SK-N-SH treated with all-trans-retinoic acid at 6 μM for 48 hours (cell line): ENCODE data around the gene ASTN2.

ENCODE experiments used
- ATAC-seq: fragments of 200-7000 bp; cut with Tn5 transposase; 3 replicates; pipeline ENCODE4 v1.9.1; 2020; ENCODE audit warnings: mild to moderate bottlenecking, moderate library complexity
- ARNTL ChIP-seq: fragments of 450-650 bp; formaldehyde crosslinking; IDR thresholded peaks from 2 replicates; pipeline ENCODE4 v1.5.0; 2020; ENCODE audit warnings: low read depth, mild to moderate bottlenecking, moderate library complexity, borderline replicate concordance
- BACH2 ChIP-seq: fragments of 250-450 bp; sonication (Bioruptor Pico); IDR thresholded peaks from 2 replicates; pipeline ENCODE4 v1.9.0; 2021; ENCODE audit warnings: mild to moderate bottlenecking, borderline replicate concordance
- CREB5 ChIP-seq: fragments of 250-450 bp; sonication (Bioruptor Pico); IDR thresholded peaks from 2 replicates; pipeline ENCODE4 v1.5.1; 2020; ENCODE audit warnings: low read depth, mild to moderate bottlenecking, moderate library complexity
- ESRRG ChIP-seq: fragments of 250-450 bp; sonication (Bioruptor Pico); IDR thresholded peaks from 2 replicates; pipeline ENCODE4 v1.6.1; 2021; ENCODE audit warnings: mild to moderate bottlenecking
- GLIS3 ChIP-seq: fragments of 250-450 bp; sonication (Bioruptor Pico); IDR thresholded peaks from 2 replicates; pipeline ENCODE4 v1.5.0; 2020; ENCODE audit warnings: mild to moderate bottlenecking, moderate library complexity
- POU6F1 ChIP-seq: fragments of 250-450 bp; sonication (Bioruptor Pico); IDR thresholded peaks from 2 replicates; pipeline ENCODE4 v1.8.0; 2021; ENCODE audit warnings: low read depth, mild to moderate bottlenecking, moderate library complexity, borderline replicate concordance
- PPARA ChIP-seq: fragments of 250-450 bp; sonication (Bioruptor Pico); IDR thresholded peaks from 2 replicates; pipeline ENCODE4 v1.5.0; 2020; ENCODE audit warnings: mild to moderate bottlenecking, borderline replicate concordance
- SNAI2 ChIP-seq: fragments of 250-450 bp; sonication (Bioruptor Pico); IDR thresholded peaks from 2 replicates; pipeline ENCODE4 v1.5.0; 2020; ENCODE audit warnings: mild to moderate bottlenecking, moderate library complexity
- TCF4 ChIP-seq: fragments of 250-450 bp; sonication (Bioruptor Pico); IDR thresholded peaks from 2 replicates; pipeline ENCODE4 v1.8.0; 2021; ENCODE audit warnings: mild to moderate bottlenecking, moderate library complexity, borderline replicate concordance
- TOX ChIP-seq: fragments of 250-450 bp; sonication (Bioruptor Pico); IDR thresholded peaks from 2 replicates; pipeline ENCODE4 v1.8.0; 2021; ENCODE audit warnings: mild to moderate bottlenecking, moderate library complexity, borderline replicate concordance
- ZC3H10 ChIP-seq: fragments of 250-450 bp; sonication (Bioruptor Pico); IDR thresholded peaks from 2 replicates; pipeline ENCODE4 v1.5.1; 2021; ENCODE audit warnings: mild to moderate bottlenecking, moderate library complexity
- ZFP3 ChIP-seq: fragments of 250-450 bp; sonication (Bioruptor Pico); IDR thresholded peaks from 2 replicates; pipeline ENCODE4 v1.5.0; 2020; ENCODE audit warnings: mild to moderate bottlenecking, moderate library complexity
- ZFP30 ChIP-seq: fragments of 450-650 bp; formaldehyde crosslinking; IDR thresholded peaks from 2 replicates; pipeline ENCODE4 v1.5.0; 2022; ENCODE audit warnings: mild to moderate bottlenecking, moderate library complexity
- ZNF565 ChIP-seq: fragments of 450-650 bp; formaldehyde crosslinking; conservative IDR thresholded peaks from 2 replicates; pipeline ENCODE4 v1.5.0; 2020; ENCODE audit warnings: low read depth, mild to moderate bottlenecking, moderate library complexity
- ZNF70 ChIP-seq: fragments of 450-650 bp; formaldehyde crosslinking; IDR thresholded peaks from 2 replicates; pipeline ENCODE4 v1.5.0; 2020; ENCODE audit warnings: mild to moderate bottlenecking, moderate library complexity
- ZNF8 ChIP-seq: fragments of 450-650 bp; formaldehyde crosslinking; IDR thresholded peaks from 2 replicates; pipeline ENCODE4 v1.5.0; 2020; ENCODE audit warnings: mild to moderate bottlenecking, moderate library complexity
- TF ChIP-seq, protein P1 (sequence below): fragments of 250-450 bp; sonication (Bioruptor Pico); IDR thresholded peaks from 2 replicates; pipeline ENCODE4 v1.8.0; 2020; ENCODE audit warnings: mild to moderate bottlenecking, moderate library complexity, borderline replicate concordance
- TF ChIP-seq, protein P2 (sequence below): fragments of 250-450 bp; sonication (Bioruptor Pico); IDR thresholded peaks from 2 replicates; pipeline ENCODE4 v1.5.0; 2020; ENCODE audit warnings: mild to moderate bottlenecking, moderate library complexity
- TF ChIP-seq, protein P3 (sequence below): fragments of 250-450 bp; sonication (Bioruptor Pico); IDR thresholded peaks from 2 replicates; pipeline ENCODE4 v1.5.1; 2021; ENCODE audit warnings: mild to moderate bottlenecking, moderate library complexity

The ASTN2 gene

GRCh38 chr9:116750510-116750909, 664.3 kb downstream of the ASTN2 start (continued):
- TF ChIP-seq ZFP30 (CRISPR knock-in tag): no peak
- TF ChIP-seq ZFP3 (CRISPR knock-in tag): no peak
- TF ChIP-seq ZC3H10 (CRISPR knock-in tag): no peak

DNA sequence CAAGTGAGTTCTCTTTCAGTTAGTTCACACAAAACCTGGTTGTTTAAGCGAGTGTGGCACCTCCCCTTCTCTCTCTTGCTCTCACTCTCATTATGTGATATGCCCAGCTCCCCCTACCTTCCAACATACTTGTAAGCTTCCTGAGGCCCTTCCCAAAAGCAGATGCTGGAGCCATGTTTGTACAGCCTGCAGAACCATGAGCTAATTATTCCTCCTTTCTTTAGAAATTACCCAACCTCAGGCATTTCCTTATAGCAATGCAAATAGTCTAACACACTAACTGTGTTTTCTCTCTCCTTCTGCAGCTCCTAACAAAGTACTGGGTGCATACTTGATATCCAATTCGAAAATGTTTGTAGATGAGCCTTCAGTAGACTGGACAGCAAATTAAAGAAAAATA, 665.1 kb downstream of the ASTN2 start:
- ATAC-seq: no peak
- TF ChIP-seq BACH2 (CRISPR knock-in tag) (no peak), ZFP30 (CRISPR knock-in tag) (no peak), ZFP3 (CRISPR knock-in tag) (no peak), ZNF565 (no peak), PPARA (CRISPR knock-in tag) (no peak), ZNF70 (CRISPR knock-in tag) (no peak), TCF4 (CRISPR knock-in tag) (no peak), ESRRG (CRISPR knock-in tag) (no peak), SNAI2 (no peak)
- TF ChIP-seq, protein P1, sequence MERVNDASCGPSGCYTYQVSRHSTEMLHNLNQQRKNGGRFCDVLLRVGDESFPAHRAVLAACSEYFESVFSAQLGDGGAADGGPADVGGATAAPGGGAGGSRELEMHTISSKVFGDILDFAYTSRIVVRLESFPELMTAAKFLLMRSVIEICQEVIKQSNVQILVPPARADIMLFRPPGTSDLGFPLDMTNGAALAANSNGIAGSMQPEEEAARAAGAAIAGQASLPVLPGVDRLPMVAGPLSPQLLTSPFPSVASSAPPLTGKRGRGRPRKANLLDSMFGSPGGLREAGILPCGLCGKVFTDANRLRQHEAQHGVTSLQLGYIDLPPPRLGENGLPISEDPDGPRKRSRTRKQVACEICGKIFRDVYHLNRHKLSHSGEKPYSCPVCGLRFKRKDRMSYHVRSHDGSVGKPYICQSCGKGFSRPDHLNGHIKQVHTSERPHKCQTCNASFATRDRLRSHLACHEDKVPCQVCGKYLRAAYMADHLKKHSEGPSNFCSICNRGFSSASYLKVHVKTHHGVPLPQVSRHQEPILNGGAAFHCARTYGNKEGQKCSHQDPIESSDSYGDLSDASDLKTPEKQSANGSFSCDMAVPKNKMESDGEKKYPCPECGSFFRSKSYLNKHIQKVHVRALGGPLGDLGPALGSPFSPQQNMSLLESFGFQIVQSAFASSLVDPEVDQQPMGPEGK (CRISPR knock-in tag): no peak
- TF ChIP-seq, protein P2, sequence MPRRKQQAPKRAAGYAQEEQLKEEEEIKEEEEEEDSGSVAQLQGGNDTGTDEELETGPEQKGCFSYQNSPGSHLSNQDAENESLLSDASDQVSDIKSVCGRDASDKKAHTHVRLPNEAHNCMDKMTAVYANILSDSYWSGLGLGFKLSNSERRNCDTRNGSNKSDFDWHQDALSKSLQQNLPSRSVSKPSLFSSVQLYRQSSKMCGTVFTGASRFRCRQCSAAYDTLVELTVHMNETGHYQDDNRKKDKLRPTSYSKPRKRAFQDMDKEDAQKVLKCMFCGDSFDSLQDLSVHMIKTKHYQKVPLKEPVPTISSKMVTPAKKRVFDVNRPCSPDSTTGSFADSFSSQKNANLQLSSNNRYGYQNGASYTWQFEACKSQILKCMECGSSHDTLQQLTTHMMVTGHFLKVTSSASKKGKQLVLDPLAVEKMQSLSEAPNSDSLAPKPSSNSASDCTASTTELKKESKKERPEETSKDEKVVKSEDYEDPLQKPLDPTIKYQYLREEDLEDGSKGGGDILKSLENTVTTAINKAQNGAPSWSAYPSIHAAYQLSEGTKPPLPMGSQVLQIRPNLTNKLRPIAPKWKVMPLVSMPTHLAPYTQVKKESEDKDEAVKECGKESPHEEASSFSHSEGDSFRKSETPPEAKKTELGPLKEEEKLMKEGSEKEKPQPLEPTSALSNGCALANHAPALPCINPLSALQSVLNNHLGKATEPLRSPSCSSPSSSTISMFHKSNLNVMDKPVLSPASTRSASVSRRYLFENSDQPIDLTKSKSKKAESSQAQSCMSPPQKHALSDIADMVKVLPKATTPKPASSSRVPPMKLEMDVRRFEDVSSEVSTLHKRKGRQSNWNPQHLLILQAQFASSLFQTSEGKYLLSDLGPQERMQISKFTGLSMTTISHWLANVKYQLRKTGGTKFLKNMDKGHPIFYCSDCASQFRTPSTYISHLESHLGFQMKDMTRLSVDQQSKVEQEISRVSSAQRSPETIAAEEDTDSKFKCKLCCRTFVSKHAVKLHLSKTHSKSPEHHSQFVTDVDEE (CRISPR knock-in tag): no peak

DNA sequence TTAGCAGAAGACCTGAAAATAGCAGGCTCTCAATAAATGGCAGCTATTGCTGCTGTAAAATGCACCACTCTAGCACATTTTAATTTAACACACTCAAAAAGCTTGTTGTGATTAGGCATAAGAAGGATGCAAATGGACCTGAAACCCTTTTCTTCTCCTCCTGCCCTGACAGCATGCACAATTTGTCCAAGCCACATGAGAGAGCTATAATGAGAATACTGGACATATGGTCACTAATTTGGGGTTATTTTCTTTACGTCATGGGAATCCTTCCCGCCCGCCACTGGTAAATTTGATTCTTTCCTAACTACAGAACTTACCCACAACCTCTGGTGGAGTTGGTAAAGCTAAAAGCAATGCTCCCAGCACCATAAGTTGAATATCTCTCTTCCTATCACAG, 665.7 kb downstream of the ASTN2 start:
- ATAC-seq: no peak
- no peak for TF ChIP-seq PPARA (CRISPR knock-in tag)
- TF ChIP-seq ESRRG (CRISPR knock-in tag): no peak
- TF ChIP-seq POU6F1 (CRISPR knock-in tag): no peak
- no peak for TF ChIP-seq ZNF565
- TF ChIP-seq ZNF8 (CRISPR knock-in tag): no peak
- no peak for TF ChIP-seq TOX (CRISPR knock-in tag)
- no peak for TF ChIP-seq ZFP3 (CRISPR knock-in tag)
- TF ChIP-seq GLIS3 (CRISPR knock-in tag): no peak
- TF ChIP-seq SNAI2: no peak
- TF ChIP-seq, protein P1 (CRISPR knock-in tag): no peak
- no peak for TF ChIP-seq ARNTL
- TF ChIP-seq TCF4 (CRISPR knock-in tag): no peak
- TF ChIP-seq BACH2 (CRISPR knock-in tag): no peak

GRCh38 chr9:116741742-116742141, 673.1 kb downstream of the ASTN2 start:
- ATAC-seq: no peak
- TF ChIP-seq ZNF8 (CRISPR knock-in tag) (no peak), CREB5 (CRISPR knock-in tag) (no peak), POU6F1 (CRISPR knock-in tag) (no peak), ZFP30 (CRISPR knock-in tag) (no peak), PPARA (CRISPR knock-in tag) (no peak)
- TF ChIP-seq, protein P3, sequence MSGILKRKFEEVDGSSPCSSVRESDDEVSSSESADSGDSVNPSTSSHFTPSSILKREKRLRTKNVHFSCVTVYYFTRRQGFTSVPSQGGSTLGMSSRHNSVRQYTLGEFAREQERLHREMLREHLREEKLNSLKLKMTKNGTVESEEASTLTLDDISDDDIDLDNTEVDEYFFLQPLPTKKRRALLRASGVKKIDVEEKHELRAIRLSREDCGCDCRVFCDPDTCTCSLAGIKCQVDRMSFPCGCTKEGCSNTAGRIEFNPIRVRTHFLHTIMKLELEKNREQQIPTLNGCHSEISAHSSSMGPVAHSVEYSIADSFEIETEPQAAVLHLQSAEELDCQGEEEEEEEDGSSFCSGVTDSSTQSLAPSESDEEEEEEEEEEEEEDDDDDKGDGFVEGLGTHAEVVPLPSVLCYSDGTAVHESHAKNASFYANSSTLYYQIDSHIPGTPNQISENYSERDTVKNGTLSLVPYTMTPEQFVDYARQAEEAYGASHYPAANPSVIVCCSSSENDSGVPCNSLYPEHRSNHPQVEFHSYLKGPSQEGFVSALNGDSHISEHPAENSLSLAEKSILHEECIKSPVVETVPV (CRISPR knock-in tag): no peak
